DMS53 treated with DMSO at 0.1 percent for 48 hours (cell line): ENCODE results near the gene CDC42EP3.

ENCODE experiments used
- DNase-seq: peaks from one replicate; lab custom pipeline; 2025; ENCODE audit not compliant: unreplicated experiment; lab: John Stamatoyannopoulos, UW

CDC42EP3 gene

DNA sequence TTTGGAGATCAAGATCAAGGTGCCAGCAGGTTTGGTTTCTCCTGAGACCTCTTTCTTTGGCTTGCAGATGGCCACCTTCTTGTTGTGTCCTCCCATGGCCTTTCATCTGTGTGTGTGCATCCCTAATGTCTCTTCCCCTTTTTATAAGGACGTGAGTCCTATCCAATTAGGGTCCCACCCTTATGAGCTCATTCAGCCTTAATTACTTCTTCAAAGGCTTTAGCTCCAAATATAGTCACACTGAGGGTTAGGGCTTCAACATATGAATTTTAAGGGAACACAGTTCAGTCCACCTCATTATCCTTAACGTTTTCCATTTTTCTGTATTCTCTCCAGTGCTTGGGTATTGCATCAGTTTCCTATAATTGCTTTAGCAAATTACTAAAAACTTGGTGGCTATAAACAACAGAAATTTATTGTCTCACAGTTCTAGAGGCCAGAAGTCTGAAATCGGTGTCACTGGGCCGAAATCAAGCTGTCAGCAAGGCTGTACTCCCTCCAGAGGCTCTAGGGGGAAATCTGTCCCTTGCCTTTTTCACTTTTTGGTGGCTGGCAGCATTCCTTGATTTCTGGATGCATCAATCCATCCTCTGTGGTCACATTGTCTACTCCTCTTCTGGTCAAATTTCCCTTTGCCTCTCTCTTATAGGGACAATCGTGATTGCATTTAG is 34.1 kb downstream of the CDC42EP3 start:
- DNase-seq, result no peak

GRCh38 chr2:37636381-37637066 is 34.9 kb downstream of the CDC42EP3 start:
- no peak for DNase-seq

- no peak for DNase-seq
Observed at GRCh38 chr2:37635504-37636380, 35.7 kb downstream of the CDC42EP3 start.

GRCh38 chr2:37634914-37635503 is 36.4 kb downstream of the CDC42EP3 start:
- DNase-seq, result no peak

DNA sequence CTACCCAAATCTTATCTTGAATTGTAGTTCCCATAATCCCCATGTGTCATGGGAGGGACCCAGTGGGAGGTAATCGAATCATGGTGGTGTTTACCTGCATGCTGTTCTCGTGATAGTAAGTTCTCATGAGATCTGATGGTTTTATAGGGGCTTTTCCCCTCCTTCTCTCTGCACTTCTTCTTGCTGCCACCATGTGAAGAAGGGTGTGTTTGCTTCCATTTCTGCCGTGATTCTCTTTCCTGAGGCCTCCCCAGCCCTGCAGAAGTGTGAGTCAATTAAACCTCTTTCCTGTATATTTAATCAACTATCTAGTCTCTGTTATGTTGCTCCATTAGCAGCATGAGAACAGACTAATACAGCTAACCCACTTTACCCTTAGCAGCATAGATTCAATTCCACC is 37.6 kb downstream of the CDC42EP3 start:
- DNase-seq, result no peak

DNA sequence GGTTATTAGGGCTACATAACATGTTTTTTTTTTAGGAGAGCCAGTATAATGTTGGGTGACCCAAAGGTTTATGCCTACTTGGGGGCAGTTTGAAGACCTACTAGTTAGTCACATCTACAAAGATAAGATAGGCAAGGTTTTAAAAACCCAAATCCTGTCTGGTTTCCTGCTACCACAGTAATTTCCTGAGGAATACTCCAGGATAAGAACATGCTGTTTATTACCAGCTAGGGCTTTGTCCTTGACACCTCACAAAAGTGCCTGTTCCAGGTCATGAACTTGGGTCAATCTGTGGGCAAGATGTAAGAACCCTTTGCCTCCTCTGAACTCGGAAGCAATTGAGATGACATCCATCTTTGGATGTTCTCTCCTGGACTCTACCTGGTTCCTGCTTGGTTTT is 38.2 kb downstream of the CDC42EP3 start:
- DNase-seq, result no peak

GRCh38 chr2:37632310-37632709 is 39.1 kb downstream of the CDC42EP3 start:
- no peak for DNase-seq

- DNase-seq, result no peak
Observed at GRCh38 chr2:37631698-37632097, 39.7 kb downstream of the CDC42EP3 start.

- no peak for DNase-seq
Observed at GRCh38 chr2:37631292-37631691, 40.1 kb downstream of the CDC42EP3 start.

DNA sequence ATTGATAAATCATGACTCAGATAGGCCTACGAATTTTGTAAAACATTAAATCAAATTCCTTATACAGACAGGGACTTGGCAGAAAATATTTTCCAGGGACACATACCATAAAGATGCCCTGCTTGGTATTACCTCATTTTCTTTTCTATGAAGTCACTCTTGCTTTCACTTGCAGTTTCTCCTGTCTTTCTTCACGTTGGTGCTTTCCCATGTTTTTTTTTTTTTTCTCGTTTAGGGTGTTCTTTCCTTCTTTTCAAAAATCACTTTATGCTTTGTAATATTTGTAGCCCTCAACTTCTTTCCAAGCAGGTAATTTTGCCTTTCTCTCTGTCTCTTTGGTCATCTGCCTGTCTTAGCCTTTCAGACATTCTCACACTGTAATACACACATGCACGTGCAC is 40.7 kb downstream of the CDC42EP3 start:
- DNase-seq, result no peak

- DNase-seq, result no peak
Observed at GRCh38 chr2:37630301-37630700, 41.1 kb downstream of the CDC42EP3 start.

GRCh38 chr2:37629529-37629928 is 41.9 kb downstream of the CDC42EP3 start:
- DNase-seq, result no peak

GRCh38 chr2:37627710-37628109 is 43.7 kb downstream of the CDC42EP3 start:
- DNase-seq, result no peak

DNA sequence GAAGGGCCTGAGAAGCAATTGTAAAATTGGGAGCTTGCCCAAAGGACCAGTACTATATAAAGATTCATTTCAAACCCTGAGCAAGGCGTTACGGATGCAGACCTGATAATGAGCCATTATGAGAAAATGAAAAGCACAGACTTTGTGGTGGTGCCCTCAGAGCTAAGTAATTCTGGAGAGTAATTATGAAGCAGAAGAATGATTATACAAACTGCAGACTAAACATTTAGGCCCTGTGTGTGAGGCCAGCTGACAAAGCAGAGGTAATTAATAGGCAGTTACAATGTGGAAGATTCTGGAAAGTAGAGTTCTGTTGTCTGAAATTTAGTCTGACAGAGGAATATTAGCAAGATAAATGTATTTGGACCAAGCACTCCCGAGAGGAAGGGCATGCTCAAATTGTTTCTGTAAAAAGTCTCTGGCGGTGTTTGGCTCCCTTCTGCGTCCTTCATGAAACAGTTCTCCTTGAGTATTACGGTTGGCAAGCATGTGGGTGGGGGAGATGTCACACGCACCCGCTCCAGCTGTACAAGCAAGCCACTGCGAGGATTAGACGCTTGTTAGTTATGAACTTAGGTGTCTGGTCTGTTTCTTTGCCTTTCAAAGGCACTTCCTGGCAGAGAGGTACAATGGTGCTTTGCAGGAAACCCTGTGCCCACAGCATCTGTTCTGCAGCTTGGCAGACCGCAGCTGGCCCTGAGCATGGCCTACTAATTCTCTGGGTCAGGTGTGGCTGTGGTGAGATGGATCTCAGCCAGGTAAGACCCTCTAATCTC is 45.5 kb downstream of the CDC42EP3 start:
- no peak for DNase-seq

GRCh38 chr2:37625156-37625555 is 46.3 kb downstream of the CDC42EP3 start:
- no peak for DNase-seq

DNA sequence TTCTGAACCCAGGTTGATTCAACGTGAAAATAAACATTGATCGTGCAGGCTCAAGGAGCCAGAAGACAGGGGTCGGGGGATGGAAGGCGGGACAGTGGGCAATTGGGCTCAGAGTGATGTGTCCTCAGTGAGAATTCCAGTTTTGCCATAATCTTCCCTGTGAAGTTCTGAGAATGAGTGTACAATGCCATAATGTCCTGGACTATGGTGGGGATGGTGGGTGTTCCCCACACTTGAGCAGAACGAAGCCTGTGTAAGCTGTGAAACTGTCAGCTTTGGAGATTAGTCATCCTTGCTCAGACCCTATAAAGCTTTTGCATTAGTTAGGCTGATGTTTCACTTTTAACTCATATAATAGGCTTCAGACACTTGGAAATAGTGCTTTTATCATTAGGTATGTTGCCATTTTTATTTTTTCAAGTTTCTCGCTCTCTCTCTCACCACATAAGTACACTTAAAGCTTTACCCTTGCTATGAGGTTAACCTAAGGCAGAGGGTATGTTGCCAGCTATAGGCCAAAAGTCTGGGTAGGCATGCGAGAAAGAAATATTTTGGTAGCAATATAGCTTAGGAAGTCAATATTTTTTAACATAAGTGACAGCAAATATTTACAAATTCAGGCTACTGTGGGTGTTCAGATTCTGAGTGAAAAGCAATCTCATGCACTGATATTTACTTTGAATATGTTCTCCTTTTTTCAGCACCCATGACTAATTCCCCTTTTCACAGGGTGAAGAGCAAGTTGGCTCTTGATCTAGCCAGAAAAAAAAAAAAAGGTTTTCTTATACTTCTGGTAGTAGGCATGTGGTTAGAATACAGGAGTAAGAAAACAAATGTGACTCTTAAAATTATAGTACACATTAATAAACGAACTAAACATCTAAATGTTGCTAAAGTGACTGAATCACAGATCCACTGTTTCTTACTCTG is 47.2 kb downstream of the CDC42EP3 start:
- peak; percentile 75 for DNase-seq

GRCh38 chr2:37623406-37623805 is 48.0 kb downstream of the CDC42EP3 start:
- no peak for DNase-seq

- no peak for DNase-seq
Observed at GRCh38 chr2:37622450-37623100, 48.9 kb downstream of the CDC42EP3 start.

DNA sequence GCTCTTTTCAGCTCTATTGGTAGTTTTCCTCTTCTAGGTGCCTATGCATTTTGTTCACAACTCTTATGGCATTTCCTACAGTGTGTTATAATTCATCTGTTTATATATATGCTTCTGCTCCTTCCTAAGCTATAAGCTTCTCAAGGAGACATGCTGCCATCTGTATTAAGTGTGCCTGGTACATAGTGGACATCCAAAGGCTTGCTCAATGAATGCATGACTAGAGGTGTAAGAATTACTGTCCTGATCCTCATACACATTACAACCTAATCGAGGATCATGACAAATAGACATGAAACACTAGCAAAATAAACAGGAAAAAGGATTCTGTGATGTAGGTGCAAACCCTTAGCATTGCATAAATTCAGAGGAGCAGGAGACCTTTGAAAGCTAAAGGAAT is 50.2 kb downstream of the CDC42EP3 start:
- DNase-seq, result no peak
